Measurements from ENCODE around the gene KCNJ15. TPM values are rescaled to one million over a fixed set of nuclear protein-coding genes. Genes with fewer than 3 reads are reported as not detected.

KCNJ15 gene
- total and polyA plus RNA-seq, 2 donors (not counting 1 experiment from before 2014, with no cell fraction given) = not detected

GRCh38 chr21:38228115-38228514 is 28.7 kb upstream of the KCNJ15 start:
- H3K9me3 ChIP-seq (ENCODE audit: control extremely low read depth in 1 of 3, control insufficient read depth in 2 of 3, insufficient read depth in 1 of 3, low read length in 2 of 3) = peaks cover 20 to 46% (median 41%) of the 10 kb centered on the region in 3 donors
- 89% methylated on average over 4 of the region's 6 CpGs for WGBS (ENCODE audit: insufficient coverage)
- peaks cover 20% of the 10 kb centered on the region for H3K9me3 Mint-ChIP-seq (ENCODE audit: insufficient read depth)

GRCh38 chr21:38228537-38228936 is 28.3 kb upstream of the KCNJ15 start:
- no peaks in the 10 kb centered on the region for H3K27me3 Mint-ChIP-seq
- H3K27ac ChIP-seq (ENCODE audit: low read length in 2 of 2) = no peak overlapping the region
- H3K4me3 ChIP-seq (ENCODE audit: control extremely low read depth in 1 of 5, extremely low read depth in 1 of 5, insufficient read depth in 1 of 5, low read depth in 2 of 5, low read length in 4 of 5) = no peak overlapping the region
- no peak overlapping the region for H2AFZ ChIP-seq (ENCODE audit: insufficient read depth, low read depth, low read length, poor library complexity, severe bottlenecking)
- no peaks in the 10 kb centered on the region for H3K79me2 ChIP-seq (ENCODE audit: control insufficient read depth, insufficient read depth, low read length)
- CTCF ChIA-PET = no interaction called here
- 100% methylated on average over 2 of the region's 3 CpGs for WGBS (ENCODE audit: insufficient coverage)
- H3K36me3 ChIP-seq (replicated peaks in 1 of 2; ENCODE audit: control extremely low read depth in 1 of 2, control insufficient read depth in 1 of 2, extremely low read depth in 1 of 2, insufficient read depth in 2 of 2, low read length in 1 of 2) = no peaks in the 10 kb centered on the region
- H3K27me3 ChIP-seq (replicated peaks in 1 of 4; ENCODE audit: control extremely low read depth in 1 of 4, control insufficient read depth in 3 of 4, insufficient read depth in 4 of 4, low read length in 3 of 4) = no peaks in the 10 kb centered on the region
- H3K9ac ChIP-seq (ENCODE audit: low read length) = no peak overlapping the region
- H4K20me1 ChIP-seq (ENCODE audit: control insufficient read depth, insufficient read depth, low read length, poor library complexity, severe bottlenecking) = no peaks in the 10 kb centered on the region
- no peak overlapping the region for H3K4me3 Mint-ChIP-seq
- POLR2A ChIA-PET = no interaction called here
- peaks cover 20% of the 10 kb centered on the region for H3K9me3 Mint-ChIP-seq (ENCODE audit: insufficient read depth)
- intact Hi-C loops (cut with micrococcal nuclease) = no loop called here
- no peak overlapping the region for H3K27ac Mint-ChIP-seq
- H3K4me1 ChIP-seq (ENCODE audit: control insufficient read depth in 2 of 2, insufficient read depth in 2 of 2, low read length in 2 of 2) = no peaks in the 10 kb centered on the region
- ATAC-seq (ENCODE audit: low read depth) = no peak
- DNase-seq = no peak
- TF ChIP-seq EZH2 (IDR thresholded peaks at IDR 0.05; ENCODE audit: borderline replicate concordance, insufficient read depth, low read depth, low read length, poor library complexity, severe bottlenecking) = no peak
- no peak for TF ChIP-seq CTCF (IDR thresholded peaks at IDR 0.05)
- peaks cover 15 to 42% (median 41%) of the 10 kb centered on the region in 3 donors for H3K9me3 ChIP-seq (ENCODE audit: control extremely low read depth in 1 of 3, control insufficient read depth in 2 of 3, insufficient read depth in 1 of 3, low read length in 2 of 3)
- H3K4me1 Mint-ChIP-seq = no peaks in the 10 kb centered on the region
- H3K4me2 ChIP-seq (replicated peaks; ENCODE audit: low read depth, low read length, poor library complexity, severe bottlenecking) = no peak overlapping the region

More at GRCh38 chr21:38228115-38228514, 28.7 kb upstream of the KCNJ15 start:
- no peak overlapping the region for H3K9ac ChIP-seq (ENCODE audit: low read length)
- H3K4me3 Mint-ChIP-seq = no peak overlapping the region
- H4K20me1 ChIP-seq (ENCODE audit: control insufficient read depth, insufficient read depth, low read length, poor library complexity, severe bottlenecking) = no peaks in the 10 kb centered on the region
- H3K79me2 ChIP-seq (ENCODE audit: control insufficient read depth, insufficient read depth, low read length) = no peaks in the 10 kb centered on the region
- no peaks in the 10 kb centered on the region for H3K27me3 Mint-ChIP-seq
- no peak overlapping the region for H3K4me2 ChIP-seq (replicated peaks; ENCODE audit: low read depth, low read length, poor library complexity, severe bottlenecking)
- no peak overlapping the region for H3K27ac ChIP-seq (ENCODE audit: low read length in 2 of 2)
- ChIA-PET CTCF (no interaction called here), POLR2A (no interaction called here)
- H3K4me1 Mint-ChIP-seq = no peaks in the 10 kb centered on the region
- TF ChIP-seq EZH2 (IDR thresholded peaks at IDR 0.05; ENCODE audit: borderline replicate concordance, insufficient read depth, low read depth, low read length, poor library complexity, severe bottlenecking) = no peak
- no peak for TF ChIP-seq CTCF (IDR thresholded peaks at IDR 0.05)
- H3K27me3 ChIP-seq (replicated peaks in 1 of 4; ENCODE audit: control extremely low read depth in 1 of 4, control insufficient read depth in 3 of 4, insufficient read depth in 4 of 4, low read length in 3 of 4) = no peaks in the 10 kb centered on the region
- no peak overlapping the region for H3K27ac Mint-ChIP-seq
- ATAC-seq (ENCODE audit: low read depth) = no peak
- no peak overlapping the region for H3K4me3 ChIP-seq (ENCODE audit: control extremely low read depth in 1 of 5, extremely low read depth in 1 of 5, insufficient read depth in 1 of 5, low read depth in 2 of 5, low read length in 4 of 5)
- intact Hi-C loops (cut with micrococcal nuclease) = no loop called here
- DNase-seq = no peak
- H3K4me1 ChIP-seq (ENCODE audit: control insufficient read depth in 2 of 2, insufficient read depth in 2 of 2, low read length in 2 of 2) = no peaks in the 10 kb centered on the region
- no peaks in the 10 kb centered on the region for H3K36me3 ChIP-seq (replicated peaks in 1 of 2; ENCODE audit: control extremely low read depth in 1 of 2, control insufficient read depth in 1 of 2, extremely low read depth in 1 of 2, insufficient read depth in 2 of 2, low read length in 1 of 2)
- H2AFZ ChIP-seq (ENCODE audit: insufficient read depth, low read depth, low read length, poor library complexity, severe bottlenecking) = no peak overlapping the region

Data from B cell (primary cell).